Lower leg skin (tissue), 3 donors: ENCODE results near the gene EMX2.

ENCODE experiments used
- POLR2A ChIP-seq, 2 donors: fragments of 450-650 bp; IDR thresholded peaks; one replicate each; pipeline ENCODE4 v1.6.1; 2016 to 2017; ENCODE audit warnings: antibody characterized with exemption in 2 of 2, mild to moderate bottlenecking in 1 of 2, moderate library complexity in 1 of 2
- TF ChIP-seq, protein P1 (sequence below), 3 donors: fragments of 450-650 bp; IDR thresholded peaks; one replicate each; pipeline ENCODE4 v1.5.1; 2016; ENCODE audit warnings: antibody characterized with exemption in 3 of 3, mild to moderate bottlenecking in 3 of 3, moderate library complexity in 2 of 3

DNA sequence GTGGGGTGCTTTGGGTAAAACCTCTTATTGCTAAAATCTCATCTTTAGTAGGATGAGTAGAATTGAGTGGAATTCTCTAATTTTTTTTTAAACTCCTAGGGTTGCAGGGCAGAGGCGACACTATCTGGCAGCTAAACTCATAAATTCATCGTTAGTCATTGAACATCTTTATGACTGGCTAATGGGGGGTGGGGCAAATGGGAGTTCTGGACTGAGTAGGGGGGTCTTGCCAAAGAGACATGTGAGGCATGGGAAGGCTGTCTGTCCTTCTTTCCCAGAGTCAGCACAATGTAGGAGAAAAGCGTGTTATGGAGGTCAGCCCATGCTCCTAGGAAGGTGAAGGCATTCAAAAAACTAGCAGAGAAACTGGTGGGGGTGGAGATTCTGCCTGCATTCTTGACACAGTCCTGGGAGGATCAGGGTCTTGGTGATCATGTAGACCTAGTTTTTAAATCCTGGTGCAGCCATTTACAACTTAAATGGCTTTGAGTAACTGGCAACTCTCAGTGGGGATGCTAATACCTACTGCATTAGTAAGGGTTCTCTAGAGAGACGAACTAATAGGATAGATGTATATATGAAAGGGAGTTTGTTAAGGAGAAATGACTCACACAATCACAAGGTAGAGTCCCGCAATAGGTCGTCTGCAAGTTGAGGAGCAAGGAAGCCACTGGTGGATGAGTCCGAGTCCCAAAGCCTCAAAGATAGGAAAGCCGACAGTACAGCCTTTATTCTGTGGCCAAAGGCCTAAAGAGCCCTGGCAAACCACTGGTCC lies 47.7 kb downstream of the EMX2 start:
- TF ChIP-seq, protein P1, sequence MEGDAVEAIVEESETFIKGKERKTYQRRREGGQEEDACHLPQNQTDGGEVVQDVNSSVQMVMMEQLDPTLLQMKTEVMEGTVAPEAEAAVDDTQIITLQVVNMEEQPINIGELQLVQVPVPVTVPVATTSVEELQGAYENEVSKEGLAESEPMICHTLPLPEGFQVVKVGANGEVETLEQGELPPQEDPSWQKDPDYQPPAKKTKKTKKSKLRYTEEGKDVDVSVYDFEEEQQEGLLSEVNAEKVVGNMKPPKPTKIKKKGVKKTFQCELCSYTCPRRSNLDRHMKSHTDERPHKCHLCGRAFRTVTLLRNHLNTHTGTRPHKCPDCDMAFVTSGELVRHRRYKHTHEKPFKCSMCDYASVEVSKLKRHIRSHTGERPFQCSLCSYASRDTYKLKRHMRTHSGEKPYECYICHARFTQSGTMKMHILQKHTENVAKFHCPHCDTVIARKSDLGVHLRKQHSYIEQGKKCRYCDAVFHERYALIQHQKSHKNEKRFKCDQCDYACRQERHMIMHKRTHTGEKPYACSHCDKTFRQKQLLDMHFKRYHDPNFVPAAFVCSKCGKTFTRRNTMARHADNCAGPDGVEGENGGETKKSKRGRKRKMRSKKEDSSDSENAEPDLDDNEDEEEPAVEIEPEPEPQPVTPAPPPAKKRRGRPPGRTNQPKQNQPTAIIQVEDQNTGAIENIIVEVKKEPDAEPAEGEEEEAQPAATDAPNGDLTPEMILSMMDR (IDR thresholded peaks at IDR 0.05) = no peak
- no peak for TF ChIP-seq POLR2A (IDR thresholded peaks at IDR 0.05)
